Lower lobe of right lung (tissue), 2 donors: ENCODE measurements around the gene TTLL9. TPM values are rescaled to one million over a fixed set of nuclear protein-coding genes. Genes with fewer than 3 reads are reported as not detected.

Experiments
- ATAC-seq, 2 donors: fragments of 200-7000 bp; cut with Tn5 transposase; one replicate each; pipeline ENCODE4 v1.9.1; 2020 to 2022; ENCODE audit warnings: mild to moderate bottlenecking in 2 of 2, moderate library complexity in 2 of 2
- DNase-seq: peaks from one replicate; pipeline ENCODE4 v3.0.0-alpha.2; 2020
- H3K27ac ChIP-seq: fragments of 200-600 bp; one replicate; pipeline ENCODE4 v1.8.0; 2022
- H3K27me3 ChIP-seq: fragments of 200-600 bp; one replicate; pipeline ENCODE4 v1.8.0; 2022; ENCODE audit warnings: low read depth
- H3K36me3 ChIP-seq: fragments of 200-600 bp; one replicate; pipeline ENCODE4 v1.8.0; 2022; ENCODE audit warnings: mild to moderate bottlenecking
- H3K4me1 ChIP-seq: fragments of 200-600 bp; one replicate; pipeline ENCODE4 v1.8.0; 2022
- H3K4me3 ChIP-seq: fragments of 200-600 bp; one replicate; pipeline ENCODE4 v1.8.0; 2022; ENCODE audit warnings: mild to moderate bottlenecking
- H3K9me3 ChIP-seq: fragments of 200-600 bp; one replicate; pipeline ENCODE4 v1.8.0; 2022
- CTCF ChIP-seq: fragments of 200-600 bp; IDR thresholded peaks from one replicate; pipeline ENCODE4 v1.8.0; 2022; ENCODE audit warnings: antibody characterized with exemption, mild to moderate bottlenecking
- intact Hi-C: fragments of 100-400 bp; cut with DNase I; formaldehyde crosslinking; loops from one replicate; pipeline ENCODE4 v1.11.0; 2022
- total RNA-seq: library from RNA; stranded (reverse); fragmentation: NEBNext Ultra II Directional; extraction: Animal tissue kit (Norgen Biotek cat#: 25700); gene quantifications from one replicate; pipeline ENCODE4 v1.2.1, GENCODE V29; 2021
- donor health status: DM: no; HTN: yes; CAD: no; lungs with severe emphysema.

The TTLL9 gene
- total RNA-seq, 1 donor from 2014 or later: 5.9 TPM

- intact Hi-C loops: no loop called here
- H3K4me3 ChIP-seq: no peak overlapping the region
- no peak for ATAC-seq
- no peaks in the 10 kb centered on the region for H3K27me3 ChIP-seq
- H3K27ac ChIP-seq: no peak overlapping the region
- no peaks in the 10 kb centered on the region for H3K4me1 ChIP-seq
- H3K9me3 ChIP-seq: no peaks in the 10 kb centered on the region
- no peaks in the 10 kb centered on the region for H3K36me3 ChIP-seq
- no peak for TF ChIP-seq CTCF
- no peak for DNase-seq
Measured at GRCh38 chr20:31934968-31935764, 64.7 kb downstream of the TTLL9 start.

GRCh38 chr20:31936420-31936819, 66.0 kb downstream of the TTLL9 start:
- ATAC-seq (no peak), DNase-seq (no peak)
- Histone ChIP-seq H3K9me3 (no peaks in the 10 kb centered on the region), H3K27me3 (no peaks in the 10 kb centered on the region), H3K4me3 (no peak overlapping the region), H3K4me1 (no peaks in the 10 kb centered on the region), H3K27ac (no peak overlapping the region), H3K36me3 (no peaks in the 10 kb centered on the region)
- no peak for TF ChIP-seq CTCF
- intact Hi-C loops: no loop called here

- Histone ChIP-seq H3K4me3 (no peak overlapping the region), H3K9me3 (no peaks in the 10 kb centered on the region), H3K36me3 (peaks cover 4% of the 10 kb centered on the region), H3K27ac (no peak overlapping the region), H3K27me3 (no peaks in the 10 kb centered on the region), H3K4me1 (no peaks in the 10 kb centered on the region)
- intact Hi-C loops: no loop called here
- DNase-seq (no peak), ATAC-seq (no peak)
- no peak for TF ChIP-seq CTCF
Measured at GRCh38 chr20:31937820-31938219, 67.4 kb downstream of the TTLL9 start.

- no peak for DNase-seq
- no peaks in the 10 kb centered on the region for H3K27me3 ChIP-seq
- no peak for TF ChIP-seq CTCF
- no peak overlapping the region for H3K4me3 ChIP-seq
- no peaks in the 10 kb centered on the region for H3K9me3 ChIP-seq
- intact Hi-C loops: no loop called here
- H3K36me3 ChIP-seq: peaks cover 14% of the 10 kb centered on the region
- no peak overlapping the region for H3K27ac ChIP-seq
- no peak for ATAC-seq
- H3K4me1 ChIP-seq: no peaks in the 10 kb centered on the region
Measured at GRCh38 chr20:31939661-31940060, 69.2 kb downstream of the TTLL9 start.

- no peak for TF ChIP-seq CTCF
- intact Hi-C loops: no loop called here
- ATAC-seq (no peak), DNase-seq (no peak)
- no peaks in the 10 kb centered on the region for H3K27me3 ChIP-seq
- no peaks in the 10 kb centered on the region for H3K4me1 ChIP-seq
- H3K9me3 ChIP-seq: no peaks in the 10 kb centered on the region
- H3K36me3 ChIP-seq: peaks cover 48% of the 10 kb centered on the region
- H3K27ac ChIP-seq: no peak overlapping the region
- H3K4me3 ChIP-seq: no peak overlapping the region
Measured at GRCh38 chr20:31943052-31943471, 72.6 kb downstream of the TTLL9 start.
